ENCODE results near the gene TC2N. TPM values are rescaled to one million over a fixed set of nuclear protein-coding genes. Genes with fewer than 3 reads are reported as not detected.

TC2N gene
- total RNA-seq, 4 donors from 2014 or later, result 3.2 to 11.9 (median 7.2) TPM

GRCh38 chr14:91732859-91733477 lies 134.4 kb downstream of the TC2N start:
- Histone ChIP-seq H3K9me3 (no peaks in the 10 kb centered on the region), H3K4me3 (no peak overlapping the region), H3K27me3 (no peaks in the 10 kb centered on the region), H3K4me1 (no peaks in the 10 kb centered on the region), H3K27ac (no peak overlapping the region), H3K36me3 (no peaks in the 10 kb centered on the region)
- DNase-seq (no peak), ATAC-seq (no peak)
- in situ Hi-C loops (cut with MboI; ENCODE audit: low sequenced_read_pairs in 4 of 4), result no loop called here
- intact Hi-C loops (cut with DNase I; ENCODE audit: low total_unique reads), result no loop called here
- no peak for TF ChIP-seq CTCF (IDR thresholded peaks at IDR 0.05 in 4 of 5, conservative IDR thresholded peaks at IDR 0.05 in 1 of 5)
- no peak for TF ChIP-seq POLR2A (IDR thresholded peaks at IDR 0.05)

- no peak for TF ChIP-seq POLR2A (IDR thresholded peaks at IDR 0.05)
- no peak for TF ChIP-seq CTCF (IDR thresholded peaks at IDR 0.05 in 4 of 5, conservative IDR thresholded peaks at IDR 0.05 in 1 of 5)
- Histone ChIP-seq H3K27me3 (no peaks in the 10 kb centered on the region), H3K27ac (no peak overlapping the region), H3K4me1 (no peaks in the 10 kb centered on the region), H3K36me3 (no peaks in the 10 kb centered on the region), H3K4me3 (no peak overlapping the region), H3K9me3 (no peaks in the 10 kb centered on the region)
- in situ Hi-C loops (cut with MboI; ENCODE audit: low sequenced_read_pairs in 4 of 4), result no loop called here
- no peak for DNase-seq
- intact Hi-C loops (cut with DNase I; ENCODE audit: low total_unique reads), result no loop called here
- no peak for ATAC-seq
Measured at GRCh38 chr14:91732439-91732838, 134.9 kb downstream of the TC2N start.

GRCh38 chr14:91731986-91732385 lies 135.3 kb downstream of the TC2N start, which contains the start of gene CATSPERB:
Gene CATSPERB, minus strand, starts transcription at chr14:91732086. Its CDS starts 2,607 bp downstream, at chr14:91729479.
- H3K4me3 ChIP-seq, result no peak within 1 kb of the TSS
- intact Hi-C loops (cut with DNase I; ENCODE audit: low total_unique reads) (no loop called here), in situ Hi-C loops (cut with MboI; ENCODE audit: low sequenced_read_pairs in 4 of 4) (no loop called here)
- H3K27ac ChIP-seq, result no peak within 1 kb of the TSS
- TF ChIP-seq POLR2A (IDR thresholded peaks at IDR 0.05) (no peak), CTCF (IDR thresholded peaks at IDR 0.05 in 4 of 5, conservative IDR thresholded peaks at IDR 0.05 in 1 of 5) (no peak)
- no peaks in the 10 kb centered on the region for H3K36me3 ChIP-seq
- no peaks in the 10 kb centered on the region for H3K4me1 ChIP-seq
- no peaks in the 10 kb centered on the region for H3K27me3 ChIP-seq
- H3K9me3 ChIP-seq, result no peaks in the 10 kb centered on the region
- ATAC-seq (no peak), DNase-seq (no peak)

- Histone ChIP-seq H3K27me3 (no peaks in the 10 kb centered on the region), H3K4me1 (no peaks in the 10 kb centered on the region), H3K9me3 (no peaks in the 10 kb centered on the region), H3K4me3 (no peak overlapping the region), H3K36me3 (no peaks in the 10 kb centered on the region), H3K27ac (no peak overlapping the region)
- TF ChIP-seq CTCF (IDR thresholded peaks at IDR 0.05 in 4 of 5, conservative IDR thresholded peaks at IDR 0.05 in 1 of 5), result no peak
- no peak for TF ChIP-seq POLR2A (IDR thresholded peaks at IDR 0.05)
- intact Hi-C loops (cut with DNase I; ENCODE audit: low total_unique reads), result no loop called here
- in situ Hi-C loops (cut with MboI; ENCODE audit: low sequenced_read_pairs in 4 of 4), result no loop called here
- DNase-seq (no peak), ATAC-seq (no peak)
Measured at GRCh38 chr14:91731018-91731417, 136.3 kb downstream of the TC2N start.

- H3K36me3 ChIP-seq, result no peaks in the 10 kb centered on the region
- no peak for TF ChIP-seq CTCF (IDR thresholded peaks at IDR 0.05 in 4 of 5, conservative IDR thresholded peaks at IDR 0.05 in 1 of 5)
- TF ChIP-seq POLR2A (IDR thresholded peaks at IDR 0.05), result no peak
- in situ Hi-C loops (cut with MboI; ENCODE audit: low sequenced_read_pairs in 4 of 4) (no loop called here), intact Hi-C loops (cut with DNase I; ENCODE audit: low total_unique reads) (no loop called here)
- no peak for ATAC-seq
- no peaks in the 10 kb centered on the region for H3K27me3 ChIP-seq
- H3K4me1 ChIP-seq, result no peaks in the 10 kb centered on the region
- H3K9me3 ChIP-seq, result no peaks in the 10 kb centered on the region
- no peak overlapping the region for H3K27ac ChIP-seq
- H3K4me3 ChIP-seq, result no peak overlapping the region
- no peak for DNase-seq
Measured at GRCh38 chr14:91729756-91730155, 137.6 kb downstream of the TC2N start.
